KMS-11 (cell line): ENCODE data around the gene ZNHIT2.

Experiments
- H2AFZ ChIP-seq: fragments of 200-600 bp; sonication (generic); 2 replicates; pipeline ENCODE4 v1.6.1; 2016; ENCODE audit warnings: antibody characterized with exemption, mixed run types, low read depth
- H3K27ac ChIP-seq: fragments of 200-600 bp; sonication (generic); 2 replicates; pipeline ENCODE4 v1.6.1; 2016; ENCODE audit warnings: mild to moderate bottlenecking, mixed run types
- H3K27me3 ChIP-seq: fragments of 200-600 bp; sonication (generic); 2 replicates; pipeline ENCODE4 v1.6.1; 2017; ENCODE audit warnings: mild to moderate bottlenecking, low read depth, mixed run types, moderate library complexity; ENCODE audit not compliant: insufficient read depth
- H3K36me3 ChIP-seq: fragments of 200-600 bp; sonication (generic); 2 replicates; pipeline ENCODE4 v1.6.1; 2017; ENCODE audit warnings: mild to moderate bottlenecking, mixed run types; ENCODE audit not compliant: insufficient read depth
- H3K4me1 ChIP-seq: fragments of 200-600 bp; sonication (generic); 2 replicates; pipeline ENCODE4 v1.6.1; 2016; ENCODE audit warnings: mild to moderate bottlenecking, low read depth, mixed run types; ENCODE audit not compliant: poor library complexity, severe bottlenecking
- H3K4me2 ChIP-seq: fragments of 200-600 bp; sonication (generic); 2 replicates; pipeline ENCODE4 v1.7.0; 2016; ENCODE audit warnings: mild to moderate bottlenecking, mixed run types
- H3K4me3 ChIP-seq: fragments of 200-600 bp; sonication (generic); IDR thresholded peaks from 2 replicates; pipeline ENCODE4 v1.6.1; 2017; ENCODE audit warnings: low read depth, low read length, mixed read lengths; ENCODE audit not compliant: insufficient read depth
- H3K79me2 ChIP-seq: fragments of 200-600 bp; sonication (generic); 2 replicates; pipeline ENCODE4 v1.6.1; 2016; ENCODE audit warnings: low read depth, mixed run types; ENCODE audit not compliant: insufficient read depth
- H3K9ac ChIP-seq: fragments of 200-600 bp; sonication (generic); 2 replicates; pipeline ENCODE4 v1.6.1; 2016; ENCODE audit warnings: mild to moderate bottlenecking, mixed run types
- H4K20me1 ChIP-seq: fragments of 200-600 bp; sonication (generic); 2 replicates; pipeline ENCODE4 v1.6.1; 2016; ENCODE audit warnings: mild to moderate bottlenecking, mixed run types; ENCODE audit not compliant: insufficient read depth
- TF ChIP-seq, protein P1 (sequence below): fragments of 200-600 bp; sonication (generic); conservative IDR thresholded peaks from 2 replicates; pipeline ENCODE4 v1.6.1; 2017; ENCODE audit warnings: low read depth, mild to moderate bottlenecking, antibody characterized with exemption, low read length, moderate library complexity, mixed read lengths

The ZNHIT2 gene

DNA sequence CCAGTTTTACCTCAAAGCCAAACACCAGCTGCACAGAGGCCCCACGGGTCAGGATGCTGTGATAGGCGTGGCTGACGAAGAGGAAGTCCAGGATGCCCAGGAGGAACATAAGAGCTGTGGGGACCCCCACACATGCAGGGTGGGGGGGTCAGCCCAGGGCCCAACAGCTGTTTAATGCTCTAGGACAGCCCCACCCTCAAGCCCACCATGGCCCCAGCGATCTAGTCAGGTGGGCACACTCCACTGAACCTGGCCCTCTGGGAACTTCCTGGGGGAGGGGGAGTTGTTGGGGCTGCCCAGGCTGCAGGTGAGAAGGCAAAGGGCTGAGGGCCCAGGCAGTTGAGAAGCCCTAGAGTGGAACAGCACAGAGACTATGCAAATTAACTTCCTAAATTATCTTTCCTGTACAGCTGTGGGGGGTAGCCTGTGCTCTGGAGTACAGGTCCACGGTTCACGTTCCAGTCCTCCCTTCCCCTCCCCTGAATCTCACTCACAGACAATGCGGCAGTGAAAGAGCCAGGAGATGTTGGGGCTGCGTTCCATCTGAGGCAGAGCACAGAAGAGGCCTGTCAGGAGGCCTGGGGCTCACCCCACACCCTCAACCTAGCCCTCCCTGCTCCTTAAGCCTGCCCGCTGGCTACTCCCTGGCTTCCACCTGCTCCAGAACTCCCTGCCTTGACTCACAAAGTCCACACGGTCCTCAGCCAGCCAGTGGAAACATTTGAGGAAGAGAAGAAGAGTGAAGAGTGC lies 14.9 kb upstream of the ZNHIT2 start:
- TF ChIP-seq, protein P1, sequence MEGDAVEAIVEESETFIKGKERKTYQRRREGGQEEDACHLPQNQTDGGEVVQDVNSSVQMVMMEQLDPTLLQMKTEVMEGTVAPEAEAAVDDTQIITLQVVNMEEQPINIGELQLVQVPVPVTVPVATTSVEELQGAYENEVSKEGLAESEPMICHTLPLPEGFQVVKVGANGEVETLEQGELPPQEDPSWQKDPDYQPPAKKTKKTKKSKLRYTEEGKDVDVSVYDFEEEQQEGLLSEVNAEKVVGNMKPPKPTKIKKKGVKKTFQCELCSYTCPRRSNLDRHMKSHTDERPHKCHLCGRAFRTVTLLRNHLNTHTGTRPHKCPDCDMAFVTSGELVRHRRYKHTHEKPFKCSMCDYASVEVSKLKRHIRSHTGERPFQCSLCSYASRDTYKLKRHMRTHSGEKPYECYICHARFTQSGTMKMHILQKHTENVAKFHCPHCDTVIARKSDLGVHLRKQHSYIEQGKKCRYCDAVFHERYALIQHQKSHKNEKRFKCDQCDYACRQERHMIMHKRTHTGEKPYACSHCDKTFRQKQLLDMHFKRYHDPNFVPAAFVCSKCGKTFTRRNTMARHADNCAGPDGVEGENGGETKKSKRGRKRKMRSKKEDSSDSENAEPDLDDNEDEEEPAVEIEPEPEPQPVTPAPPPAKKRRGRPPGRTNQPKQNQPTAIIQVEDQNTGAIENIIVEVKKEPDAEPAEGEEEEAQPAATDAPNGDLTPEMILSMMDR: no peak
- Histone ChIP-seq H3K4me2 (peak overlapping the region; percentile 80; the same call in 1 of the 2 replicates), H3K27me3 (no peaks in the 10 kb centered on the region), H3K27ac (no peak overlapping the region), H3K4me3 (no peak overlapping the region), H2AFZ (no peak overlapping the region), H4K20me1 (no peaks in the 10 kb centered on the region), H3K79me2 (peaks cover 14% of the 10 kb centered on the region), H3K9ac (no peak overlapping the region), H3K36me3 (no peaks in the 10 kb centered on the region), H3K4me1 (peaks cover 25% of the 10 kb centered on the region)

DNA sequence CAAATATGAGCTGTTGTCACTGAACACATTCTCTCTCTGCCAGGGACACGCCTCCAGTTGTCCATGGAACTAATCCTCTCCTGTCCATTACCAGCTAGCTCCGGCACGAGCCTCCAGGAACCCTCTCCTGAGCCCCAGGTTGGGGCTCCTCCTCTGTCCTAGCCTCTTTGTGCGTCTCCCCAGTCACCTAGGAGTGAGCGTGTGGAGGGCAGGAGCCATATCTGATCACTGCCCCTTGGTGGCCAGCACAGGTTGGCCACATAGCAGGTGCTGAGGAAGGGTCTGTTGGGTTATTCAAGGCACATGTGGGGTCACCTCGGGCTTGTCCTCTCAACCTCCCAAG lies 14.4 kb upstream of the ZNHIT2 start:
- H3K79me2 ChIP-seq: peaks cover 14% of the 10 kb centered on the region
- H3K4me3 ChIP-seq: no peak overlapping the region
- H3K27ac ChIP-seq: no peak overlapping the region
- H3K9ac ChIP-seq: no peak overlapping the region
- no peaks in the 10 kb centered on the region; the same call in 1 of the 2 replicates for H3K36me3 ChIP-seq
- H3K27me3 ChIP-seq: no peaks in the 10 kb centered on the region
- H3K4me1 ChIP-seq: peaks cover 25% of the 10 kb centered on the region
- no peak overlapping the region for H3K4me2 ChIP-seq
- no peaks in the 10 kb centered on the region for H4K20me1 ChIP-seq
- TF ChIP-seq, protein P1: no peak
- H2AFZ ChIP-seq: no peak overlapping the region

DNA sequence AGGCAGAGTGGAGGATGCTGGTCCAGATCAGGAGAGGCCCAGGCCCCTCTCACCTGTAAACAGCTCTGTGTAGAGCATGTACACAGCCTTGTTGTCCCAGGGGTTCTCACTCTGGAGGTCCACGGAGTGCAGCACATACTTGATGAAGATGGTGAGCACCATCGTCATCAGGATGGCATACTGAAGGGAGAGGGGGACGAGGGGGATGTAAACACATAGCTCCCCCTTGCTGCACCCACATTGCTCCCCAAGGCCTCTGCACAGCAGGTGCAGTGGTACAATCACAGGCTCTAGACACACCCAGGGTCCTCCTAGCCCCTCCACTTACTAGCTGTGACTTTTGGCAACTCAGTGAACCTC lies 13.9 kb upstream of the ZNHIT2 start:
- TF ChIP-seq, protein P1: no peak
- Histone ChIP-seq H3K4me3 (no peak overlapping the region), H3K79me2 (peaks cover 14% of the 10 kb centered on the region), H3K27me3 (no peaks in the 10 kb centered on the region), H3K4me1 (peaks cover 25% of the 10 kb centered on the region), H3K9ac (no peak overlapping the region), H3K36me3 (no peaks in the 10 kb centered on the region; the same call in 1 of the 2 replicates), H3K4me2 (no peak overlapping the region), H3K27ac (no peak overlapping the region), H4K20me1 (no peaks in the 10 kb centered on the region), H2AFZ (no peak overlapping the region)

DNA sequence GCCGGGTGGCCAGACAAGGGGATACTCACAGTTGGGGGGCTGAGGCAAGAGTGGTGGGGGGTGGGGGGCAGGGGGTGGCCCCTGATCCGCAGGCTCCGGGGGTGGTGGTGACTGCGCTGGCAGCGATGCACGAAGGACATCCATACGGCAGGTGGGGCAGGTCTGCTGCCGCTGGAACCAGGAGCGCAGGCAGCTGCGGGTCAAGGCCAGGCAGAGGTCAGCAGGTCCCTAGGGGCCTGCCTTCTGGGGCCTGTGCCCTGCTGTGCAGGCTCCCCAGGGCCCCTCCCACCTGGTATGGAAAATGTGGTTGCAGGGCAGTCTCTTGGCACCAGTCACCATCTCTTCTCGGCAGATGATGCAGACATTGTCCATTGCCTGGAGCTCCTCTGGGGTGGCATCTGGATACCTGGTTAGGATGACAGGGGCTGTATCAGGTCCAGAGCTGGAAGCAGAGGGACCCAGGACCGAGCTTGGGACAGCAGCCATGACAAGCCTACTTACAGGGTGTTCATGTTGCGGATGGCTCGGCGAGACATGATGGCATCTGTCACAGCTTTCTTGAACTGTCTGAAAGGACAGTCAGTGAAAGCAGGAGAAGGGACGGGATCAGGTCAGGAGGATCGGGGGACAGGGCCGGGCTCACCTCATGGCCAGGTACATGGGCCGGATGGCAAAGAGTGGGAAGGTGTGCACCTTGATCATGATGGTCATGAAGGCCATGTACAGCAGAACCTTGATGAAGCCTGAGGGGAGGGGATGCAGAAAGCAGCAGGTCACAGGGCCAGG lies 13.3 kb upstream of the ZNHIT2 start:
- Histone ChIP-seq H3K4me2 (no peak overlapping the region), H4K20me1 (no peaks in the 10 kb centered on the region), H3K27me3 (no peaks in the 10 kb centered on the region), H3K4me1 (peaks cover 19% of the 10 kb centered on the region), H3K36me3 (no peaks in the 10 kb centered on the region; the same call in 1 of the 2 replicates), H2AFZ (no peak overlapping the region), H3K27ac (no peak overlapping the region), H3K79me2 (peaks cover 14% of the 10 kb centered on the region), H3K4me3 (no peak overlapping the region), H3K9ac (no peak overlapping the region)
- TF ChIP-seq, protein P1: no peak
